Caco-2 (cell line): ENCODE measurements around the gene CC2D1A. TPM values are rescaled to one million over a fixed set of nuclear protein-coding genes. Genes with fewer than 3 reads are reported as not detected.

Source experiments
- BruUV-seq: library from RNA; stranded (reverse); fragments of 400-500 nt; replicated peaks from 2 replicates; lab custom pipeline; 2021; lab: Mats Ljungman, UMichigan
- CTCF ChIA-PET: fragments of 300-600 bp; sonication (Branson Sonifier 250); formaldehyde crosslinking; loops from one replicate; lab custom pipeline; 2022; ENCODE audit warnings: antibody characterized with exemption; lab: Charles Lee
- POLR2A ChIA-PET: fragments of 300-600 bp; sonication (Branson Sonifier 250); formaldehyde crosslinking; loops from one replicate; lab custom pipeline; 2022; ENCODE audit warnings: antibody characterized with exemption; lab: Charles Lee
- DNase-seq, 2 experiments: peaks; one replicate each; pipeline versions ENCODE4 v3.0.0 to v3.0.0-alpha.2; 2020 to 2022
- H3K27me3 ChIP-seq: replicated peaks from 2 replicates; pipeline ENCODE4 v1.6.0; 2011; ENCODE audit warnings: low read length; ENCODE audit not compliant: control insufficient read depth, insufficient read depth
- H3K36me3 ChIP-seq: 2 replicates; pipeline ENCODE4 v1.5.1; 2011; ENCODE audit warnings: low read length; ENCODE audit not compliant: control insufficient read depth, insufficient read depth
- H3K4me1 ChIP-seq: fragments of 250-450 bp; sonication (Bioruptor Pico); 2 replicates; pipeline ENCODE4 v1.5.1; 2020; ENCODE audit warnings: mild to moderate bottlenecking
- H3K4me3 ChIP-seq: 2 replicates; pipeline ENCODE4 v1.5.1; 2011; ENCODE audit warnings: low read depth, mild to moderate bottlenecking, control low read depth, low read length
- H3K9me3 ChIP-seq: fragments of 250-450 bp; sonication (Bioruptor Pico); 2 replicates; pipeline ENCODE4 v1.5.1; 2020; ENCODE audit warnings: mild to moderate bottlenecking, moderate library complexity
- H3K27ac Mint-ChIP-seq: one replicate; pipeline ENCODE4 v1.8.0; 2022; ENCODE audit warnings: mixed read lengths; ENCODE audit not compliant: unreplicated experiment
- H3K27me3 Mint-ChIP-seq: one replicate; pipeline ENCODE4 v1.8.0; 2022; ENCODE audit warnings: mixed read lengths; ENCODE audit not compliant: insufficient read depth, unreplicated experiment
- H3K36me3 Mint-ChIP-seq: one replicate; pipeline ENCODE4 v1.8.0; 2022; ENCODE audit warnings: mild to moderate bottlenecking, mixed read lengths; ENCODE audit not compliant: insufficient read depth, unreplicated experiment
- H3K4me1 Mint-ChIP-seq: one replicate; pipeline ENCODE4 v1.8.0; 2022; ENCODE audit warnings: low read depth, mixed read lengths; ENCODE audit not compliant: unreplicated experiment
- H3K4me3 Mint-ChIP-seq: one replicate; pipeline ENCODE4 v1.8.0; 2022; ENCODE audit warnings: mild to moderate bottlenecking, moderate library complexity, mixed read lengths; ENCODE audit not compliant: unreplicated experiment
- H3K9me3 Mint-ChIP-seq: one replicate; pipeline ENCODE4 v1.8.0; 2022; ENCODE audit warnings: mixed read lengths; ENCODE audit not compliant: unreplicated experiment
- CTCF ChIP-seq, 2 experiments: fragments of 200-600 bp in 1 of 2; IDR thresholded peaks; 1 replicate in 1 of 2; 2 replicates in 1 of 2; pipeline versions ENCODE4 v1.5.1 to v1.8.0; 2011 to 2022; ENCODE audit warnings: antibody characterized with exemption in 1 of 2, control low read depth in 1 of 2, inconsistent platforms in 1 of 2, low read depth in 1 of 2, low read length in 1 of 2, mild to moderate bottlenecking in 1 of 2, moderate library complexity in 1 of 2; ENCODE audit not compliant: insufficient read depth in 1 of 2, severe bottlenecking in 1 of 2, unreplicated experiment in 1 of 2
- intact Hi-C: fragments of 100-400 bp; cut with micrococcal nuclease; formaldehyde crosslinking; loops from one replicate; pipeline ENCODE4 v1.10.0; 2022; ENCODE audit not compliant: unreplicated experiment
- total RNA-seq: library from RNA; stranded (reverse); gene quantifications from 2 replicates; pipeline ENCODE4 v1.2.3, GENCODE V29; 2022

The CC2D1A gene
- total RNA-seq, 1 experiment from 2014 or later = 48.2 TPM

GRCh38 chr19:13923194-13923987, 17.4 kb downstream of the CC2D1A start:
- Histone ChIP-seq H3K36me3 (peaks cover 6% of the 10 kb centered on the region), H3K4me1 (no peaks in the 10 kb centered on the region), H3K4me3 (no peak overlapping the region), H3K27me3 (no peaks in the 10 kb centered on the region), H3K9me3 (peaks cover 4% of the 10 kb centered on the region; the same call in 1 of the 2 replicates)
- CTCF ChIA-PET = no interaction called here
- Mint-ChIP-seq H3K27me3 (no peaks in the 10 kb centered on the region), H3K9me3 (no peaks in the 10 kb centered on the region), H3K36me3 (peaks cover 77% of the 10 kb centered on the region), H3K27ac (no peak overlapping the region), H3K4me1 (no peaks in the 10 kb centered on the region), H3K4me3 (no peak overlapping the region)
- POLR2A ChIA-PET = no interaction called here
- no TSS peak for BruUV-seq
- DNase-seq = no peak
- TF ChIP-seq CTCF (IDR thresholded peaks at IDR 0.05; ENCODE audit: insufficient read depth in 1 of 2, low read depth in 1 of 2, low read length in 1 of 2, severe bottlenecking in 1 of 2, unreplicated experiment in 1 of 2) = no peak
- intact Hi-C loops = no loop called here

GRCh38 chr19:13926010-13926409, 20.0 kb downstream of the CC2D1A start:
- H3K4me1 ChIP-seq = no peaks in the 10 kb centered on the region
- no peaks in the 10 kb centered on the region for H3K4me1 Mint-ChIP-seq
- H3K4me3 Mint-ChIP-seq = no peak overlapping the region
- no TSS peak for BruUV-seq
- no peak overlapping the region for H3K27ac Mint-ChIP-seq
- TF ChIP-seq CTCF (IDR thresholded peaks at IDR 0.05; ENCODE audit: insufficient read depth in 1 of 2, low read depth in 1 of 2, low read length in 1 of 2, severe bottlenecking in 1 of 2, unreplicated experiment in 1 of 2) = no peak
- no peaks in the 10 kb centered on the region for H3K27me3 ChIP-seq
- H3K4me3 ChIP-seq = no peak overlapping the region
- POLR2A ChIA-PET = interaction anchor here (0.6 kb wide), 1 partner anchor 25 kb away, joined by 6 read pairs; no protein-coding TSS in a partner anchor
- DNase-seq = no peak
- CTCF ChIA-PET = no interaction called here
- peaks cover 57% of the 10 kb centered on the region for H3K36me3 Mint-ChIP-seq
- H3K36me3 ChIP-seq = peaks cover 2% of the 10 kb centered on the region
- H3K9me3 Mint-ChIP-seq = no peaks in the 10 kb centered on the region
- no peaks in the 10 kb centered on the region for H3K9me3 ChIP-seq
- no peaks in the 10 kb centered on the region for H3K27me3 Mint-ChIP-seq
- intact Hi-C loops = no loop called here

GRCh38 chr19:13926715-13927114, 20.7 kb downstream of the CC2D1A start:
- BruUV-seq = no TSS peak
- Mint-ChIP-seq H3K4me3 (no peak overlapping the region), H3K4me1 (no peaks in the 10 kb centered on the region), H3K27me3 (no peaks in the 10 kb centered on the region), H3K9me3 (no peaks in the 10 kb centered on the region), H3K27ac (no peak overlapping the region), H3K36me3 (peaks cover 50% of the 10 kb centered on the region)
- no peak for DNase-seq
- no peaks in the 10 kb centered on the region for H3K4me1 ChIP-seq
- peaks cover under 1% of the 10 kb centered on the region; the same call in 1 of the 2 replicates for H3K36me3 ChIP-seq
- intact Hi-C loops = no loop called here
- no peak overlapping the region for H3K4me3 ChIP-seq
- ChIA-PET CTCF (no interaction called here), POLR2A (no interaction called here)
- TF ChIP-seq CTCF (IDR thresholded peaks at IDR 0.05; ENCODE audit: insufficient read depth in 1 of 2, low read depth in 1 of 2, low read length in 1 of 2, severe bottlenecking in 1 of 2, unreplicated experiment in 1 of 2) = no peak
- H3K9me3 ChIP-seq = no peaks in the 10 kb centered on the region
- H3K27me3 ChIP-seq = no peaks in the 10 kb centered on the region
